ENCODE results near the gene PIM2.

PIM2 gene

DNA sequence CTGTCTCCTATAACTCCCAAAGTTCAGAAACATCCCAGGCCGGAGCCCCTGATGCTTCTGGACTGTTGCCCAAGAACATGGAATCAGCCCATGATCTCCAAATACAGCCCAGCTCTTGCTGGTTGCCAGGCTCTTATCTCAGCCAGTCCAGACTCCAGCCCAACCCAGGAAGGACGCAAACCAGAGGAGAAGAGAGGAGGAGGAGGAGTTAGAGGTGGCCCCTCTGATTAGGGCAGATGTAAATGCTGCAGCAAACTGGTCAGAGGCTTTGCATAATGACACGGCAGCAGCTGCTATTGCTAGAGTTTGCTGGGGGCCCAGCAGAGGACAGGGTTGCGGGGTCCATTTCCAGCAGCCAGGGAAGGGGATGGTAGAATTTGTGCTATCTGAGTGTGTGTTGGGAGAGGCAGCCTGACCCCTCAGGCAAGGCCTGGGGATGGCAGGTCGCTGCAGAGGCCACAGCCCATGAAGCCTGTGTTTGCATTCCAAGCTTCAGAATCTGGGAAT is 42.8 kb upstream of the PIM2 start:
- Histone ChIP-seq H3K4me1 (ENCODE audit: control insufficient read depth in 1 of 2, insufficient read depth in 2 of 2, low read length in 2 of 2) (peaks cover 0 to 6% of the 10 kb centered on the region in 2 experiments), H3K23ac (ENCODE audit: low read length) (no peak overlapping the region), H3K36me3 (ENCODE audit: control insufficient read depth in 1 of 2, insufficient read depth in 2 of 2, low read length in 2 of 2) (peaks cover 0 to 4% of the 10 kb centered on the region in 2 experiments), H3K4ac (ENCODE audit: low read depth, low read length) (no peak overlapping the region), H3K4me3 (ENCODE audit: low read depth, low read length) (no peak overlapping the region), H2AFZ (ENCODE audit: insufficient read depth, low read length, poor library complexity) (no peak overlapping the region), H3K14ac (ENCODE audit: low read length) (no peak overlapping the region), H3K18ac (ENCODE audit: low read length) (no peak overlapping the region), H3K9me3 (ENCODE audit: insufficient read depth, low read depth, low read length) (no peaks in the 10 kb centered on the region), H3K9ac (ENCODE audit: low read length) (no peak overlapping the region), H2BK120ac (ENCODE audit: insufficient read depth, low read length, poor library complexity) (no peak overlapping the region), H2AK5ac (ENCODE audit: low read length) (no peak overlapping the region), H3K27ac (ENCODE audit: low read depth, low read length) (no peak overlapping the region), H3K27me3 (ENCODE audit: insufficient read depth, low read length) (no peaks in the 10 kb centered on the region), H3K4me2 (ENCODE audit: low read length) (no peak overlapping the region), H2BK12ac (ENCODE audit: low read length) (no peak overlapping the region), H4K91ac (ENCODE audit: low read depth, low read length) (no peak overlapping the region), H3K79me2 (ENCODE audit: control insufficient read depth, insufficient read depth, low read length, poor library complexity) (peaks cover 6% of the 10 kb centered on the region), H2BK5ac (ENCODE audit: low read depth, low read length, poor library complexity) (no peak overlapping the region), H3K79me1 (ENCODE audit: low read length) (peaks cover 11% of the 10 kb centered on the region), H4K12ac (ENCODE audit: low read depth, low read length) (no peak overlapping the region), H4K8ac (ENCODE audit: low read depth, low read length) (peak overlapping the region; percentile 33)
- DNase-seq = no peak
- WGBS (ENCODE audit: extremely low coverage, insufficient coverage, insufficient read length) = no CpG with 5 or more reads among the region's 5 CpGs

DNA sequence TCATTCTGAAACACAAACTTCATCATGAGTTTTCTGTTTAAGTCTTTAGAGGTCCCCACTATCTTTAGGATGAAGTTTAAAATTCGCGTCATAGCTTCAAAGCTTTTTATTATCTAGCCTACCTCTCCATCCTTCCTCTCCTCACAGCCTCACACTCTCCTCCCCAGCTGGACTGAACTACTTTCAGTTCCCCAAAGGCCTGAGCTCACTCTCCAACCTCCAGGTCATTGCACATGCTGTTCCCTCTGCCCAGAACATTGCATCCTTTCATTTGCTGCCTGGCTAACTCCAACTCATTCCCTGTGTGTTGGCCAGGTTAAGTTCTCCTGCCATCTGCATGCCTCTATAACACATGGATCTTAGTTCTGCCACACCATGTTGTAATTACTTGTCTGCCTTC is 41.5 kb upstream of the PIM2 start:
- Histone ChIP-seq H3K4me2 (ENCODE audit: low read length) (no peak overlapping the region), H2BK5ac (ENCODE audit: low read depth, low read length, poor library complexity) (no peak overlapping the region), H2AFZ (ENCODE audit: insufficient read depth, low read length, poor library complexity) (no peak overlapping the region), H3K36me3 (ENCODE audit: control insufficient read depth in 1 of 2, insufficient read depth in 2 of 2, low read length in 2 of 2) (peaks cover 3 to 4% of the 10 kb centered on the region in 2 experiments), H3K4me3 (ENCODE audit: low read depth, low read length) (no peak overlapping the region), H4K91ac (ENCODE audit: low read depth, low read length) (no peak overlapping the region), H3K9me3 (ENCODE audit: insufficient read depth, low read depth, low read length) (no peaks in the 10 kb centered on the region), H3K79me1 (ENCODE audit: low read length) (peaks cover 11% of the 10 kb centered on the region), H3K18ac (ENCODE audit: low read length) (no peak overlapping the region), H3K27ac (ENCODE audit: low read depth, low read length) (no peak overlapping the region), H4K8ac (ENCODE audit: low read depth, low read length) (no peak overlapping the region), H3K14ac (ENCODE audit: low read length) (no peak overlapping the region), H3K4me1 (ENCODE audit: control insufficient read depth in 1 of 2, insufficient read depth in 2 of 2, low read length in 2 of 2) (peaks cover 0 to 6% of the 10 kb centered on the region in 2 experiments), H2AK5ac (ENCODE audit: low read length) (no peak overlapping the region), H4K12ac (ENCODE audit: low read depth, low read length) (no peak overlapping the region), H3K23ac (ENCODE audit: low read length) (no peak overlapping the region), H3K9ac (ENCODE audit: low read length) (no peak overlapping the region), H2BK120ac (ENCODE audit: insufficient read depth, low read length, poor library complexity) (no peak overlapping the region), H3K27me3 (ENCODE audit: insufficient read depth, low read length) (no peaks in the 10 kb centered on the region), H3K4ac (ENCODE audit: low read depth, low read length) (no peak overlapping the region), H3K79me2 (ENCODE audit: control insufficient read depth, insufficient read depth, low read length, poor library complexity) (peaks cover 7% of the 10 kb centered on the region), H2BK12ac (ENCODE audit: low read length) (no peak overlapping the region)
- no CpG with 5 or more reads among the region's 2 CpGs for WGBS (ENCODE audit: extremely low coverage, insufficient coverage, insufficient read length)
- no peak for DNase-seq

GRCh38 chrX:48958635-48959094 is 39.8 kb upstream of the PIM2 start:
- no CpG with 5 or more reads among the region's 21 CpGs for WGBS (ENCODE audit: extremely low coverage, insufficient coverage, insufficient read length)

GRCh38 chrX:48957827-48958634 is 39.2 kb upstream of the PIM2 start:
- DNase-seq = peak; percentile 93 to 95
- no peaks in the 10 kb centered on the region for H3K27me3 ChIP-seq (ENCODE audit: insufficient read depth, low read length)
- H3K4ac ChIP-seq (ENCODE audit: low read depth, low read length) = peak overlapping the region; percentile 77

More at GRCh38 chrX:48958635-48959094, 39.8 kb upstream of the PIM2 start:
- H2AFZ ChIP-seq (ENCODE audit: insufficient read depth, low read length, poor library complexity) = peak overlapping the region; percentile 27
- H4K8ac ChIP-seq (ENCODE audit: low read depth, low read length) = peak overlapping the region; percentile 65
- peak overlapping the region; percentile 77 for H4K12ac ChIP-seq (ENCODE audit: low read depth, low read length)
- H3K23ac ChIP-seq (ENCODE audit: low read length) = no peak overlapping the region
- peak overlapping the region; percentile 5 for H3K9ac ChIP-seq (ENCODE audit: low read length)
- peaks cover 11% of the 10 kb centered on the region for H3K79me1 ChIP-seq (ENCODE audit: low read length)
- peak overlapping the region; percentile 77 for H3K27ac ChIP-seq (ENCODE audit: low read depth, low read length)
- H3K9me3 ChIP-seq (ENCODE audit: insufficient read depth, low read depth, low read length) = no peaks in the 10 kb centered on the region
- H2AK5ac ChIP-seq (ENCODE audit: low read length) = no peak overlapping the region
- H2BK120ac ChIP-seq (ENCODE audit: insufficient read depth, low read length, poor library complexity) = peak overlapping the region; percentile 55
- H3K79me2 ChIP-seq (ENCODE audit: control insufficient read depth, insufficient read depth, low read length, poor library complexity) = peaks cover 7% of the 10 kb centered on the region
- H2BK5ac ChIP-seq (ENCODE audit: low read depth, low read length, poor library complexity) = peak overlapping the region; percentile 75
- H3K4ac ChIP-seq (ENCODE audit: low read depth, low read length) = peak overlapping the region; percentile 53
- H4K91ac ChIP-seq (ENCODE audit: low read depth, low read length) = peak overlapping the region; percentile 74
- peak overlapping the region; percentile 62 for H3K4me3 ChIP-seq (ENCODE audit: low read depth, low read length)
- H3K36me3 ChIP-seq (ENCODE audit: control insufficient read depth in 1 of 2, insufficient read depth in 2 of 2, low read length in 2 of 2) = peaks cover 5 to 17% of the 10 kb centered on the region in 2 experiments
- peaks cover 0 to 8% of the 10 kb centered on the region in 2 experiments for H3K4me1 ChIP-seq (ENCODE audit: control insufficient read depth in 1 of 2, insufficient read depth in 2 of 2, low read length in 2 of 2)
- no peaks in the 10 kb centered on the region for H3K27me3 ChIP-seq (ENCODE audit: insufficient read depth, low read length)
- peak; percentile 57 to 68 for DNase-seq
- H3K18ac ChIP-seq (ENCODE audit: low read length) = peak overlapping the region; percentile 62
- no peak overlapping the region for H2BK12ac ChIP-seq (ENCODE audit: low read length)
- H3K4me2 ChIP-seq (ENCODE audit: low read length) = peak overlapping the region; percentile 76
- peak overlapping the region; percentile 48 for H3K14ac ChIP-seq (ENCODE audit: low read length)

More at GRCh38 chrX:48957827-48958634, 39.2 kb upstream of the PIM2 start:
- Histone ChIP-seq H2AFZ (ENCODE audit: insufficient read depth, low read length, poor library complexity) (peak overlapping the region; percentile 86), H3K79me1 (ENCODE audit: low read length) (peaks cover 11% of the 10 kb centered on the region), H3K14ac (ENCODE audit: low read length) (peak overlapping the region; percentile 83), H4K8ac (ENCODE audit: low read depth, low read length) (peak overlapping the region; percentile 96), H4K12ac (ENCODE audit: low read depth, low read length) (peak overlapping the region; percentile 70), H3K27ac (ENCODE audit: low read depth, low read length) (peak overlapping the region; percentile 98), H3K18ac (ENCODE audit: low read length) (peak overlapping the region; percentile 88), H2BK12ac (ENCODE audit: low read length) (no peak overlapping the region), H4K91ac (ENCODE audit: low read depth, low read length) (peak overlapping the region; percentile 88), H3K36me3 (ENCODE audit: control insufficient read depth in 1 of 2, insufficient read depth in 2 of 2, low read length in 2 of 2) (peaks cover 5 to 20% of the 10 kb centered on the region in 2 experiments), H3K4me2 (ENCODE audit: low read length) (peak overlapping the region; percentile 72), H2BK5ac (ENCODE audit: low read depth, low read length, poor library complexity) (peak overlapping the region; percentile 90), H3K4me3 (ENCODE audit: low read depth, low read length) (peak overlapping the region; percentile 93), H3K79me2 (ENCODE audit: control insufficient read depth, insufficient read depth, low read length, poor library complexity) (peaks cover 7% of the 10 kb centered on the region), H2AK5ac (ENCODE audit: low read length) (no peak overlapping the region), H2BK120ac (ENCODE audit: insufficient read depth, low read length, poor library complexity) (peak overlapping the region; percentile 71), H3K4me1 (ENCODE audit: control insufficient read depth in 1 of 2, insufficient read depth in 2 of 2, low read length in 2 of 2) (peaks cover 0 to 8% of the 10 kb centered on the region in 2 experiments), H3K9me3 (ENCODE audit: insufficient read depth, low read depth, low read length) (no peaks in the 10 kb centered on the region), H3K23ac (ENCODE audit: low read length) (no peak overlapping the region), H3K9ac (ENCODE audit: low read length) (peak overlapping the region; percentile 88)
- no CpG with 5 or more reads among the region's 66 CpGs for WGBS (ENCODE audit: extremely low coverage, insufficient coverage, insufficient read length)

Data from trophoblast cell (in vitro differentiated cells and primary cell).